Upper lobe of left lung (tissue), 4 donors: ENCODE results near the gene PCBP3.

ENCODE experiments used
- EP300 ChIP-seq, 4 donors: sonication (generic); formaldehyde crosslinking; IDR thresholded peaks; one replicate each; pipeline ENCODE4 v1.5.1; 2017; ENCODE audit warnings: antibody characterized with exemption in 4 of 4, control low read depth in 2 of 4
- POLR2A ChIP-seq, 4 donors: fragments of 450-650 bp; IDR thresholded peaks; one replicate each; pipeline ENCODE4 v1.5.1; 2016 to 2017; ENCODE audit warnings: antibody characterized with exemption in 4 of 4, mild to moderate bottlenecking in 2 of 4
- POLR2AphosphoS5 ChIP-seq, 2 donors: sonication (generic); formaldehyde crosslinking; IDR thresholded peaks; one replicate each; pipeline ENCODE4 v1.5.1; 2017; ENCODE audit warnings: antibody characterized with exemption in 2 of 2
- TF ChIP-seq, protein P1 (sequence below), 6 experiments: fragments of 450-650 bp in 4 of 6; fragments of 200-600 bp in 2 of 6; sonication (generic) in 2 of 6; IDR thresholded peaks; one replicate each; pipeline ENCODE4 v1.5.1; 2016 to 2019; ENCODE audit warnings: antibody characterized with exemption in 6 of 6

DNA sequence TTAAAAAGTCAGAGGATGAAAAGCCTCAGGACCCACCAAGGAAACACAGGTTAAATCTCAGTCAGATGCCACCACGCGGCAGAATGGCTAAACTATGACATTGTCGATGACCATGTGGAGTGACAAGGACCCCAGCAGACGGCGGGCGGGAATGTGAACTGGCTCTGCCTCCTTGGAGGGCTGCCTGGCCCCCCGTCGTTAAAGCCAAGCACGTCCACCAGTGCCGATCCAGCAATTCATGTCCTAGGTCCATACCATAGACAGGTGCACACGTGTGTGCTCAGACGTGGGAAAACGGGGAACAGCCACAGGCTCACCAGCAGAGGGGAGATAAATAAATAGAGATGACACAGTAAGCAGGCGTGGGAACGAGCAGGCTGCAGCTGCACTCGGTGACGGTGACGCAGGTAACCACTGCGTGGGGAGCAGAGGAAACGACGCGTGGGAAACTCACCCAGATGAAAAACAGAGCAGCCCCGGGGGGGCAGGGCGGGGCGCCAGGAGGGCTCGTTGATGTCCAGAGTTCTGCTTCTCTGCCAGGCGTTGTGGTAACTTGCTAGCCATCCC lies 28.3 kb upstream of the PCBP3 start:
- TF ChIP-seq, protein P1, sequence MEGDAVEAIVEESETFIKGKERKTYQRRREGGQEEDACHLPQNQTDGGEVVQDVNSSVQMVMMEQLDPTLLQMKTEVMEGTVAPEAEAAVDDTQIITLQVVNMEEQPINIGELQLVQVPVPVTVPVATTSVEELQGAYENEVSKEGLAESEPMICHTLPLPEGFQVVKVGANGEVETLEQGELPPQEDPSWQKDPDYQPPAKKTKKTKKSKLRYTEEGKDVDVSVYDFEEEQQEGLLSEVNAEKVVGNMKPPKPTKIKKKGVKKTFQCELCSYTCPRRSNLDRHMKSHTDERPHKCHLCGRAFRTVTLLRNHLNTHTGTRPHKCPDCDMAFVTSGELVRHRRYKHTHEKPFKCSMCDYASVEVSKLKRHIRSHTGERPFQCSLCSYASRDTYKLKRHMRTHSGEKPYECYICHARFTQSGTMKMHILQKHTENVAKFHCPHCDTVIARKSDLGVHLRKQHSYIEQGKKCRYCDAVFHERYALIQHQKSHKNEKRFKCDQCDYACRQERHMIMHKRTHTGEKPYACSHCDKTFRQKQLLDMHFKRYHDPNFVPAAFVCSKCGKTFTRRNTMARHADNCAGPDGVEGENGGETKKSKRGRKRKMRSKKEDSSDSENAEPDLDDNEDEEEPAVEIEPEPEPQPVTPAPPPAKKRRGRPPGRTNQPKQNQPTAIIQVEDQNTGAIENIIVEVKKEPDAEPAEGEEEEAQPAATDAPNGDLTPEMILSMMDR (IDR thresholded peaks at IDR 0.05): no peak
- no peak for TF ChIP-seq EP300 (IDR thresholded peaks at IDR 0.05)
- TF ChIP-seq POLR2AphosphoS5 (IDR thresholded peaks at IDR 0.05): no peak
- TF ChIP-seq POLR2A (IDR thresholded peaks at IDR 0.05): no peak
